GM18511 (cell line): ENCODE data around the gene VIP.
"Not testable (repeated sequence)": the region's sequence is repeated elsewhere in the genome, so short reads cannot be mapped to it uniquely, and the experiment has no call there.

ENCODE experiments used
- ATAC-seq: cut with Tn5 transposase; IDR thresholded peaks from one replicate; pipeline ENCODE4 v1.9.1; 2021; ENCODE audit warnings: mild to moderate bottlenecking, moderate library complexity; ENCODE audit not compliant: unreplicated experiment

The VIP gene

GRCh38 chr6:152750694-152751093 lies at the start of gene VIP:
VIP (plus strand) TSS chr6:152750797; CDS start chr6:152752178, 1,381 bp downstream.
- no peak for ATAC-seq

DNA sequence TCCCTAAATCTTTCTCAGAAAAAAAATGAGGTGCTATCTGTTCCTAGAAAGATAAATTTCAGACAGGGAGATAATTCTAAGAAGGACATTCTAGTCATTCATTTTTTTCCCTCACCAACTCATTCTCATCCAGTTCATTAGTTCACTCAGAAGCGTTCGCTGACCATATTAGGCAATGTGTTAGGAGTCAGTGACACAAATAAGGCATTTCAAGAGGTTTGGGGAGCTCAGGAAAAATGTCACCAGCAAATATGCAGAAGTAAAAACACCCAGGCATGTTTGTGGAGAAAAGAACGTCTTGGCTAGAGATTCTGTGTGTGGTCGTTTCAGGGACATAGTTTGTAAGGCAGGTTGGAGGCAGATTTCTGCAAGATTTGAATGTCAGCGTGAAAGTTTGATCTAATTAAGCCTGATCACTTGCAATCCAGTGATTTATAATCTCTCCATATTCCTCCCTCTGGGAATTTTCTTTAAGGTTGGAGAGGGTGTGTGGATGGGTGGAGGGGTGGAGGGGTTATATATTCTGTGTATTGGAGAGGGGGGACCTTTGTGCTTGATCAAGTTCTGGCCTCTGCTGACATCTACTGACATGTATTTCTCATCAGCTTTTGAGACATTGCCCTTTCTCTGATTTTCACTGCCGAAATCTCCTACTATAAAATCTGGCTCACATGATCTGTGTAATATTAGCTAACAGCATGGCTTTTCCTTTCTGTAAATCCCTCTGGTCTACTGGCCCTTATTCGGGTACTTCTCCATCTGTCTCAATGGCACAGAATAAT lies 49.3 kb upstream of the VIP start:
- no peak for ATAC-seq

GRCh38 chr6:152701863-152702401 lies 48.7 kb upstream of the VIP start:
- ATAC-seq, result no peak

GRCh38 chr6:152703750-152704149 lies 46.8 kb upstream of the VIP start:
- ATAC-seq, result not testable (repeated sequence)

GRCh38 chr6:152705327-152705726 lies 45.3 kb upstream of the VIP start:
- ATAC-seq, result no peak

DNA sequence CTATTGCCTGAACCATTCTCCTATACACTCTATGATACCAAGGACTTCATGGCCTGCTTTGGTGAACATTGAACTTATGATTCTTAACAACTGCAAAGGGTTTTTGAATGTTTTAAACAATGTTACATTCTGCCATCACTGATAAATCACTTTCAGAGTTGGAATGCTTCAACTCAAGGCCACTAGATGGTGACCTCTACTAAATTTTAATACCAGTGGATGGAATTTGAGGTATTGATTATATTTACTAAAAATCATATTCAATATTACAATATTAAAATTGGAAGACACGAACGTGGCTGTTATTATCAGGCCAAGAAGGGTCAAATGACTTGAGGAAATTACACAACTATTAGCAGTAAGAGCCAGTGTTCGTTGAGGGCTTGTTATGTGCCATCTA lies 34.3 kb upstream of the VIP start:
- ATAC-seq, result no peak

GRCh38 chr6:152720974-152721373 lies 29.6 kb upstream of the VIP start:
- no peak for ATAC-seq

DNA sequence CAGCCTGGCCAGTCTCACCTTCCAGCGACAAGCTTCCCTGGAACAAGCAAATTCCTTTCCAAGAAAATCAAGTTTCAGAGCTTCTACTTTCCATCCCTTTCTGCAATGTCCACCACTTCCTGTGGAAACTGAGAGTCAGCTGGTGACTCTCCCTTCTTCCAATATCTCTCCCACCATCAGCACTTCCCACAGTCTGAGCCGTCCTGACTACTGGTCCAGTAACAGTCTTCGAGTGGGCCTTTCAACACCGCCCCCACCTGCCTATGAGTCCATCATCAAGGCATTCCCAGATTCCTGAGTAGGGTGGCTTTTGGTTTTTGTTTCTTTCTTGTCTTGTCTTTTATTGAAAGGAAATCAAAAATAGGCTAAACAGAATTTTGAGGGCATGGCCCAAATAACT lies 28.6 kb upstream of the VIP start:
- ATAC-seq, result no peak

GRCh38 chr6:152723398-152723797 lies 27.2 kb upstream of the VIP start:
- no peak for ATAC-seq

- ATAC-seq, result no peak
Measured at GRCh38 chr6:152726313-152726712, 24.3 kb upstream of the VIP start.

DNA sequence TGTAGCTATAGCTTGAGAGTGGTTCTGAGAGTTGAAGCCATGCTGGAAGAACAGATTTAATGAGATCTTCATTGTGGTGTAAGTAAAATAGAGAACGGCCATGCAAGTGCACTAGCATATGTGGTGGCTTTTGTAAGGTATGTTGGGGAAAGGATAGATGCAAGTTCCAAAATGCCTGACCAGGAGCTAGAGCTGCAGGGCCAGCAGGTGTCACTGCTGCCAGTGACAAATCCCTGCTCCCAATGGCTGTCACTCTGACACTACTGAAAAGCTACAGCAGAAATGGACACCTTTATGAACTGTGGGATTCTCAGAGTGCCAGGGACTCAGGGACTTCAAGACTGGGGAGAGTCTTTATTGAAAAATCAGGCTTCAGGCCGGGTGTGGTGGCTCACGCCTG lies 23.1 kb upstream of the VIP start:
- ATAC-seq, result no peak

- ATAC-seq, result no peak
Measured at GRCh38 chr6:152734630-152735029, 16.0 kb upstream of the VIP start.

DNA sequence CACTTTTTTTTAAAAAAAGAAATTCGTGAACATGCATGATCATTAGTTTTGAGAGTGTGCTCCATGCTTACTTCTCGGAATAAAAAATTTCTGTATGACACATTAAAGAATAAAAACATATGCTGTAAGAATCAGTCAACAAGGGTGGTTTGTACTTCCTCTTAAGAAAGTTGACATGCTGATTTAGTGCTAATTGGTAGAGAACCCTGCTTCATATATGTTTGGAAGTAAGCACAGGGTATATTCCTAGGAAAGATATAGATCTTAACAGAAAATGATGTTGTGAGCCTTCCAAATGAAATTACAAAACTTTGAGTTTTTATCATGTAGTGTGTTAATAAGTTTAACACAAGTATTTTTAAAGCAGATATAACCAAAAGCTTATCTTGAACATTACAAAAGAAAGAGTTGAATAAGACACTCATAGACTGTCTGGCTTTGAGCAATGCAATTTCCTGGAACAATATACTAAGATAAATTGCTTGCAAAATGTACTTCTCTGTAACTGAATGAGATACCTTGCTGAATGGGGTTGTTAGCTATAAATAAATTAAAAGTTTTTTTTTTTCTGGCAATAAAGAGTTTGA lies 13.8 kb upstream of the VIP start:
- ATAC-seq, result no peak

GRCh38 chr6:152745509-152746171 lies 5.0 kb upstream of the VIP start:
- no peak for ATAC-seq

- ATAC-seq, result no peak
Measured at GRCh38 chr6:152746172-152746553, 4.4 kb upstream of the VIP start.

DNA sequence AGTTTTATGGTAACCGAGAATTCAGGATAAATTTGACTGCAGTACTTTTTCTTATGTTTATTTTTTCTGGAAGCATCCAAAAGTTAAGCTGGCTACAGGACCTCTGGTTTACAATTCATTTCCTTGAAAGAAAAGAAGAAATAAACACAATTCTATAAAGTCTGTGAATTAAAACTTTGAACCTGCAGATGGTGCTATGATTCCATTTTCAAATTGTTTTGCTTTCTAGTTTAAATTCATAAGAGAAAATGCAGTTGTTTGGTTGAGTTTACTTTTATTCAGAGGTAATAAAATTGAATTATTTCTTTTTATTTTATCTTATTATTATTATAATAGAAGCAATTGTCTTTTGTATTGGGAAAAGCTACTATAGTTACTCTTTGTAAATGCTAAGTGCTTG lies 1.8 kb upstream of the VIP start:
- ATAC-seq, result no peak

DNA sequence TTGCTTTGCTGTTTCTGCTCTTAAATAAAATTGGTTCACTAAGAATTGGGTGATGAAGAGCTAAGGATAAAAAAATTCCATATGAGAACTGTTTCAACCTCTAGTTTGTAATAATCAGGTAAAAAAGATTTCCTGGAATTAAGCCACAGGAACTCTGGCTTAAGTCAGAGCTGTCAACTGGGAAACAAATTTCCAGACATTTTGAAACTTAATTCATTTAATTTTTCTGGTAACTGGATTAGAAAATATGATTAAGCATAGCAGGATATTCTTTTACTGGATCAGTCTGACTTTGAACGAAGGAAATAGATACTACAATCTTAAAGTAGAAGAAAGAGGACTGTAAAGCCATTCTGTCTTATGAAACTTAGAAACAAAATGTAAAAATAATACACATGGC lies 1.3 kb upstream of the VIP start:
- ATAC-seq, result no peak

DNA sequence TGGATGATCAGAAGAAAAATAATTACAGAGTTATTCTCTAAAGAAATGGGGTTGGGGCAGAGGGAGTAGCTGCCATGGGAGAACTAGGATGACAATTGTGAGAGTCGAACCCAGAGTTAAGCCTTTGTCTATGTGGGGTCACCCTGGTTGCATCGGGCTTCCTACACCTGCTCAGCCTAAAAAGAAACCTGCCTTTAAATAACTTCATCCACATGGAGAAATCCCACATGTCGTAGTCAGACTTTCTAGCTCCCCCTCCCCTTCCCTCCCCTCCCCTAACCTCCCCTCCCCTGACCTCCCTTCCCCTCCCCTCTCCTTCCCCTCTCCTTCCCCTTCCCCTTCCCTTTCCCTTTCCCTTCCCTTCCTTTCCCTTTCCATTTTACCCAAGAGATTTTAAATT lies 14.7 kb downstream of the VIP start:
- no peak for ATAC-seq

DNA sequence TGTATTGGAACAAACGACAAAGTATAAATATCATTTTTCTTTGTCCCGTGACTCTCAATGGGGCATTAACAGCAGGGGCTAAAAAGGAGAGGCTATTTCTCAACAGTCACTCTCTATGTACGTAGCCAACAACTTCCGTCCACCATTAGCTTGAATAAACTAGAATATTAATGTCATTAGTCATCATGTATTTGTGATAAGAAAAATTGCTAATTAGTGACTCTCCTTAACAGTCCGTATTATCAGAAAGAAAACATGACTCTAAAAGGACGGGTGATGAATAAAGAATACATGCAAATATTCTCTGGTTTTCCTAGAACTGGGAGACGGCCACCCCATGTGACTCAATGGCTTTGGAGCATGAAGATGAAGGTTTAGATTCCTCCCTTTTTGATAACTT lies 18.6 kb downstream of the VIP start:
- ATAC-seq, result no peak

- no peak for ATAC-seq
Measured at GRCh38 chr6:152769993-152770392, 19.4 kb downstream of the VIP start.

- no peak for ATAC-seq
Measured at GRCh38 chr6:152771061-152771687, 20.6 kb downstream of the VIP start.

DNA sequence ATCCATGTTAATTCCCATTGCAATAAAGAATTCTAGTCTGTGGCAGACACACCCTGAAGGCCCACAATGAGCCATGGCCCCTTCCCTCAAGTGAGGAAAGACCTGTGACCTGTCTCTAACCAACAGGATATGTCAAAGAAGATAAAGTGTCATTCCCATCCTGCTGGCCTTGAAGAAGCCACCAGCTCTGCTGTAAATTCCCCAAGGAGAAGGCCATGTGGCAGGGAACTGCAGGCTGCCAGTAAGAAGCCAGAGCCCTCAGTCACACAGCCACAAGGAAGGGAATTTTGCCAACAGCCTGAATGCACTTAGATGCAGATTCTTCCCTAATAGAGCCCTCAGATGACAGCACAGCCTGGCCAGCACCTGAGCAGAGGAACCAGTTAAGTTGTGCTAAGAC lies 24.8 kb downstream of the VIP start:
- no peak for ATAC-seq
